Sigmoid colon (tissue), 4 donors: ENCODE data around the gene CNTN5.

Source experiments
- CTCF ChIP-seq, 4 experiments: fragments of 450-650 bp in 3 of 4; fragments of 200-600 bp in 1 of 4; IDR thresholded peaks; one replicate each; pipeline ENCODE4 v1.5.1; 2016 to 2019; ENCODE audit warnings: antibody characterized with exemption in 4 of 4, mild to moderate bottlenecking in 3 of 4, moderate library complexity in 2 of 4
- POLR2AphosphoS5 ChIP-seq, 4 donors: sonication (generic); formaldehyde crosslinking; IDR thresholded peaks; one replicate each; pipeline ENCODE4 v1.6.1; 2017; ENCODE audit warnings: antibody characterized with exemption in 4 of 4

GRCh38 chr11:100141201-100141600 lies 1120.5 kb downstream of the CNTN5 start:
- TF ChIP-seq POLR2AphosphoS5 (IDR thresholded peaks at IDR 0.05): no peak
- TF ChIP-seq CTCF (IDR thresholded peaks at IDR 0.05): no peak
